Measurements from ENCODE around the gene HOXC10.

The HOXC10 gene

DNA sequence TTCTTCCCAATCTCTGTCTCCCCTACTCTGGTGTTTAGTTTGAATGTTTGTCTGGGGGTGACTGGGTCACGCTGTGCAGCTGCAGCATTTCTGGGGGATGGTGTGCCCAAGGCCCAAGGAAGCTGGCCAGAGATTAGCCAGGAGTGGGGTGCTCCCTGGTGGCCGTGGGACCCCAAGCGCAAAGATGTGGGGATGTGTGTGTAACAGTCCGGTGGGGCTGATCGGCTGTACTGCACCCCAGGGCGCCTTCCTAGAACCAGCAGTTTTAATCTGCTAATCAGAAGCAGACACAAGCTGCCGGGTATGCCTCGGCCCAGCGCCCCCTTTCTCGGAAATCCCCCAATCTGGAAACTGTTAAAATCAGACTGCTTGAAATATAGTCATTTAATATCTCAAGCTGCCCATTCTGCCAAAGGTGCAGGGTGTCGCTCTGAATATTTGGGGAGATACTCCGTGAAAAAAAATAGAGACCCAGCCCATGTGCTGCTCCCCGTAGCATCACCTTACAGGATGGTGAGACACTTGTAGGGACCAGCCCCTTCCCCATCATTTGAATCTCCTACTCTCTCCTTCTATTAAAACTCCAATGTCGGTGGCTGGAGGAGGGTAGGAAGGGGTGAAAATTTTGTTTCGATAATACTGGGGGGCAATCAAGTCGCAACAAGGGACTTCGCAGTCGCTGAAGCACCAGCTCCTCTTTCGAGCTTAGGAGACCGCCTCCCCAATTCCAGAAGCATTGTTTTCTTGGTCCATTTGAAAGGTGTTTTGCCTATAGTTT lies 19.3 kb downstream of the HOXC10 start:
- no peak for DNase-seq (ENCODE audit: low read depth, low spot score)
- ChIA-PET CTCF (interaction anchor here (0.7 to 21.3 kb wide), 18 partner anchors 8 to 366 kb away, joined by 3 to 756 read pairs (median 5); partner anchors contain the start of genes HOXC10, HOXC5, HOXC6 and SMUG1), POLR2A (interaction anchor here (0.8 to 1.8 kb wide), 5 partner anchors 9 to 211 kb away, joined by 3 to 7 read pairs (median 3); no protein-coding TSS in a partner anchor)
- TF ChIP-seq, protein P1, sequence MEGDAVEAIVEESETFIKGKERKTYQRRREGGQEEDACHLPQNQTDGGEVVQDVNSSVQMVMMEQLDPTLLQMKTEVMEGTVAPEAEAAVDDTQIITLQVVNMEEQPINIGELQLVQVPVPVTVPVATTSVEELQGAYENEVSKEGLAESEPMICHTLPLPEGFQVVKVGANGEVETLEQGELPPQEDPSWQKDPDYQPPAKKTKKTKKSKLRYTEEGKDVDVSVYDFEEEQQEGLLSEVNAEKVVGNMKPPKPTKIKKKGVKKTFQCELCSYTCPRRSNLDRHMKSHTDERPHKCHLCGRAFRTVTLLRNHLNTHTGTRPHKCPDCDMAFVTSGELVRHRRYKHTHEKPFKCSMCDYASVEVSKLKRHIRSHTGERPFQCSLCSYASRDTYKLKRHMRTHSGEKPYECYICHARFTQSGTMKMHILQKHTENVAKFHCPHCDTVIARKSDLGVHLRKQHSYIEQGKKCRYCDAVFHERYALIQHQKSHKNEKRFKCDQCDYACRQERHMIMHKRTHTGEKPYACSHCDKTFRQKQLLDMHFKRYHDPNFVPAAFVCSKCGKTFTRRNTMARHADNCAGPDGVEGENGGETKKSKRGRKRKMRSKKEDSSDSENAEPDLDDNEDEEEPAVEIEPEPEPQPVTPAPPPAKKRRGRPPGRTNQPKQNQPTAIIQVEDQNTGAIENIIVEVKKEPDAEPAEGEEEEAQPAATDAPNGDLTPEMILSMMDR (IDR thresholded peaks at IDR 0.05; ENCODE audit: insufficient read depth, low read length, missing control alignments), result peak; percentile 35
- H3K4me3 ChIP-seq (ENCODE audit: low read depth, low read length), result peak overlapping the region; percentile 96

DNA sequence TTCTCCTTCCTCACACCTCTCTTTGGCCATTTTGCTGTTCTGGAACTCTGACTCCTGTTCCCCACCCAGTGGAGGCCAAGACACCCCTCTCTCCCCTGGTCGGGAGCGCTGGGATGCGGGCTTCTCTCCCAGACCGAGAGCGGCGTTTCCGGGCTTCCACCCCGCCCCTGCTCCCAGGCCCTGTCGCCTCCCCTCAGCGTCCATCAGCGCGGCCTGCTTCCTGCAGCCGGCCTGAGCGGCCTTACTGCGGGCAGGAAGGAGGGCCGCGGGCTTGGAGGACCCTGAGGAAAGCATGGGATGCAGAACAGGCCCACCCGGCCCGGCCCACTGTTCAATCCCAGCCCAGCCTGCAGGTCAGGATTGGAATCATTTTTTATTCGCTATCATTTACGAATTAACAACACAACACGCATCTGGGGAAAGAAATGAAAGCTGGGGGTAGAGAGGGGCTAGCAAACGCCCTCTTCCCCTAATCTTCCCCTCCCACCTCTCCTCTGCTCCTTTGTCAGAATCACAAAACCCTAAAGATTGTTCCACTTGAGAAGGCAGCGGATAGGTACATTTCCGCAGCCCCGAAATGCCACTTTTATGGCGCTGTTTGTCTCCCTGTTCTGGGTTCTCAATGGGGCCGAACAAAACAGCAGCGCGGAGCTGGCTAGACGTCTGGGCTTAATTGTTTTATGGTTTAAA lies 20.0 kb downstream of the HOXC10 start:
- ChIA-PET CTCF (interaction anchor here (0.7 to 21.3 kb wide), 23 partner anchors 8 to 365 kb away, joined by 3 to 756 read pairs (median 5); partner anchors contain the start of genes HOXC10, HOXC5, HOXC6 and SMUG1), POLR2A (interaction anchor here (0.8 to 2.3 kb wide), 6 partner anchors 9 to 186 kb away, joined by 3 to 10 read pairs (median 4); no protein-coding TSS in a partner anchor)
- TF ChIP-seq, protein P1 (IDR thresholded peaks at IDR 0.05; ENCODE audit: insufficient read depth, low read length, missing control alignments), result no peak
- peak overlapping the region; percentile 96 for H3K4me3 ChIP-seq (ENCODE audit: low read depth, low read length)
- DNase-seq (ENCODE audit: low read depth, low spot score), result no peak

GRCh38 chr12:54005531-54005852 lies 20.5 kb downstream of the HOXC10 start:
- CTCF ChIA-PET, result interaction anchor here (0.6 to 21.3 kb wide), 22 partner anchors 8 to 365 kb away, joined by 3 to 756 read pairs (median 5); partner anchors contain the start of genes HOXC10, HOXC5, HOXC6 and SMUG1
- POLR2A ChIA-PET, result interaction anchor here (0.6 to 2.3 kb wide), 9 partner anchors 12 to 196 kb away, joined by 3 to 10 read pairs (median 4); partner anchors contain the start of gene HOXC5
- H3K4me3 ChIP-seq (ENCODE audit: low read depth, low read length), result peak overlapping the region; percentile 96
- no peak for DNase-seq (ENCODE audit: low read depth, low spot score)
- TF ChIP-seq, protein P1 (IDR thresholded peaks at IDR 0.05; ENCODE audit: insufficient read depth, low read length, missing control alignments), result no peak

GRCh38 chr12:54005853-54006558 lies 21.1 kb downstream of the HOXC10 start:
- ChIA-PET CTCF (interaction anchor here (0.6 to 21.3 kb wide), 24 partner anchors 8 to 374 kb away, joined by 3 to 756 read pairs (median 5); partner anchors contain the start of genes HOXC10, HOXC5, HOXC6 and HOXC9), POLR2A (interaction anchor here (0.6 to 3.2 kb wide), 11 partner anchors 11 to 195 kb away, joined by 3 to 23 read pairs (median 4); partner anchors contain the start of gene HOXC5)
- TF ChIP-seq, protein P1 (IDR thresholded peaks at IDR 0.05; ENCODE audit: insufficient read depth, low read length, missing control alignments), result peak; percentile 90
- no peak for DNase-seq (ENCODE audit: low read depth, low spot score)
- peak overlapping the region; percentile 96 for H3K4me3 ChIP-seq (ENCODE audit: low read depth, low read length)

- TF ChIP-seq, protein P1 (IDR thresholded peaks at IDR 0.05; ENCODE audit: insufficient read depth, low read length, missing control alignments), result no peak
- CTCF ChIA-PET, result interaction anchor here (0.8 to 21.3 kb wide), 15 partner anchors 9 to 373 kb away, joined by 3 to 756 read pairs (median 20); partner anchors contain the start of genes HOXC10, HOXC5, HOXC6 and HOXC9
- DNase-seq (ENCODE audit: low read depth, low spot score), result no peak
- H3K4me3 ChIP-seq (ENCODE audit: low read depth, low read length), result peak overlapping the region; percentile 96
- POLR2A ChIA-PET, result interaction anchor here (0.5 to 3.2 kb wide), 9 partner anchors 10 to 193 kb away, joined by 3 to 53 read pairs (median 4); partner anchors contain the start of gene HOXC5
Measured at GRCh38 chr12:54006559-54007220, 21.7 kb downstream of the HOXC10 start.

All from AG04449 (cell line).